ENCODE data around the gene POMC.
"Not testable (repeated sequence)": the region's sequence is repeated elsewhere in the genome, so short reads cannot be mapped to it uniquely, and the experiment has no call there.

Gene POMC

GRCh38 chr2:25131567-25132298 is 36.6 kb downstream of the POMC start:
- no peak overlapping the region for H3K27ac ChIP-seq
- TF ChIP-seq CTCF (conservative IDR thresholded peaks at IDR 0.05; ENCODE audit: low read depth) = no peak
- ChIA-PET POLR2A (ENCODE audit: low non-redundant PET) (no interaction called here), CTCF (interaction anchor here (0.5 to 3.3 kb wide), 3 partner anchors 97 to 643 kb away, joined by 3 to 27 read pairs (median 4); no protein-coding TSS in a partner anchor)
- no peak for DNase-seq (ENCODE audit: low spot score)

GRCh38 chr2:25131253-25131566 is 37.2 kb downstream of the POMC start:
- DNase-seq (ENCODE audit: low spot score) = no peak
- H3K27ac ChIP-seq = no peak overlapping the region
- CTCF ChIA-PET = interaction anchor here (0.5 to 3.3 kb wide), 3 partner anchors 33 to 155 kb away, joined by 3 to 27 read pairs (median 4); no protein-coding TSS in a partner anchor
- POLR2A ChIA-PET (ENCODE audit: low non-redundant PET) = no interaction called here
- no peak for TF ChIP-seq CTCF (conservative IDR thresholded peaks at IDR 0.05; ENCODE audit: low read depth)

GRCh38 chr2:25129901-25130520 is 38.4 kb downstream of the POMC start:
- DNase-seq (ENCODE audit: low spot score) = no peak
- CTCF ChIA-PET = interaction anchor here (0.6 to 3.3 kb wide), 9 partner anchors 8 to 302 kb away, joined by 3 to 27 read pairs (median 3); no protein-coding TSS in a partner anchor
- no peak overlapping the region for H3K27ac ChIP-seq
- POLR2A ChIA-PET (ENCODE audit: low non-redundant PET) = no interaction called here
- TF ChIP-seq CTCF (conservative IDR thresholded peaks at IDR 0.05; ENCODE audit: low read depth) = no peak

- CTCF ChIA-PET = interaction anchor here (1.3 to 1.9 kb wide), 3 partner anchors 13 to 152 kb away, joined by 4 to 7 read pairs (median 6); no protein-coding TSS in a partner anchor
- no peak overlapping the region for H3K27ac ChIP-seq
- no peak for TF ChIP-seq CTCF (conservative IDR thresholded peaks at IDR 0.05; ENCODE audit: low read depth)
- POLR2A ChIA-PET (ENCODE audit: low non-redundant PET) = no interaction called here
- DNase-seq (ENCODE audit: low spot score) = no peak
Measured at GRCh38 chr2:25127646-25128045, 40.7 kb downstream of the POMC start.

- CTCF ChIA-PET = interaction anchor here (1.3 to 1.9 kb wide), 3 partner anchors 12 to 152 kb away, joined by 4 to 7 read pairs (median 6); no protein-coding TSS in a partner anchor
- POLR2A ChIA-PET (ENCODE audit: low non-redundant PET); H3K27ac ChIP-seq; DNase-seq (ENCODE audit: low spot score): not testable (repeated sequence)
Measured at GRCh38 chr2:25127071-25127470, 41.3 kb downstream of the POMC start.

- CTCF ChIA-PET = no interaction called here
- no peak overlapping the region for H3K27ac ChIP-seq
- no peak for DNase-seq (ENCODE audit: low spot score)
- no peak for TF ChIP-seq CTCF (conservative IDR thresholded peaks at IDR 0.05; ENCODE audit: low read depth)
- POLR2A ChIA-PET (ENCODE audit: low non-redundant PET) = no interaction called here
Measured at GRCh38 chr2:25125976-25126375, 42.4 kb downstream of the POMC start.

GRCh38 chr2:25125189-25125588 is 43.2 kb downstream of the POMC start:
- TF ChIP-seq CTCF (conservative IDR thresholded peaks at IDR 0.05; ENCODE audit: low read depth) = no peak
- H3K27ac ChIP-seq = no peak overlapping the region
- CTCF ChIA-PET = interaction anchor here (0.6 kb wide), 2 partner anchors 84 to 1014 kb away, joined by 3 to 4 read pairs; no protein-coding TSS in a partner anchor
- DNase-seq (ENCODE audit: low spot score) = no peak
- POLR2A ChIA-PET (ENCODE audit: low non-redundant PET) = no interaction called here

Data from RWPE1 (cell line).